Liver (tissue), 3 donors: Measurements from ENCODE around the gene PDE4B.

ENCODE experiments used
- ATF3 ChIP-seq: IDR thresholded peaks from 2 replicates; pipeline ENCODE4 v1.6.1; 2016; ENCODE audit warnings: antibody characterized with exemption
- CTCF ChIP-seq: fragments of 150-350 bp; IDR thresholded peaks from 2 replicates; pipeline ENCODE4 v1.5.1; 2017; ENCODE audit warnings: improper control_type of control experiment, low read depth, low read length; ENCODE audit not compliant: missing input control
- FOXA1 ChIP-seq: IDR thresholded peaks from 2 replicates; pipeline ENCODE4 v1.6.1; 2016; ENCODE audit warnings: antibody characterized with exemption
- GABPA ChIP-seq, 2 donors: IDR thresholded peaks in 1 of 2; conservative IDR thresholded peaks in 1 of 2; 2 replicates each; pipeline ENCODE4 v1.6.1; 2016; ENCODE audit warnings: antibody characterized with exemption in 2 of 2, mild to moderate bottlenecking in 1 of 2, moderate library complexity in 1 of 2
- JUND ChIP-seq, 2 donors: IDR thresholded peaks; 2 replicates each; pipeline ENCODE4 v1.6.1; 2016; ENCODE audit warnings: antibody characterized with exemption in 2 of 2
- RAD21 ChIP-seq, 2 donors: IDR thresholded peaks; 2 replicates each; pipeline ENCODE4 v1.6.1; 2016; ENCODE audit warnings: antibody characterized with exemption in 2 of 2, mild to moderate bottlenecking in 2 of 2
- REST ChIP-seq: IDR thresholded peaks from 2 replicates; pipeline ENCODE4 v1.6.1; 2016; ENCODE audit warnings: antibody characterized with exemption, mild to moderate bottlenecking
- RXRA ChIP-seq, 2 donors: IDR thresholded peaks; 2 replicates each; pipeline ENCODE4 v1.6.1; 2017 to 2018; ENCODE audit warnings: antibody characterized with exemption in 2 of 2, mild to moderate bottlenecking in 1 of 2
- SP1 ChIP-seq: IDR thresholded peaks from 2 replicates; pipeline ENCODE4 v1.6.1; 2018; ENCODE audit warnings: antibody characterized with exemption, mild to moderate bottlenecking
- TAF1 ChIP-seq: conservative IDR thresholded peaks from 2 replicates; pipeline ENCODE4 v1.6.1; 2016; ENCODE audit warnings: antibody characterized with exemption, mild to moderate bottlenecking
- ZBTB33 ChIP-seq: IDR thresholded peaks from 2 replicates; pipeline ENCODE4 v1.6.1; 2016; ENCODE audit warnings: antibody characterized with exemption
- donor health status: healthy.
- donor health status: healthy.

- no peak for TF ChIP-seq CTCF
- TF ChIP-seq ATF3, result no peak
- no peak for TF ChIP-seq TAF1
- no peak for TF ChIP-seq FOXA1
- TF ChIP-seq RXRA (IDR thresholded peaks at IDR 0.05), result no peak
- TF ChIP-seq GABPA (IDR thresholded peaks at IDR 0.05 in 1 of 2, conservative IDR thresholded peaks at IDR 0.05 in 1 of 2), result no peak
- TF ChIP-seq ZBTB33, result no peak
- TF ChIP-seq SP1, result no peak
- TF ChIP-seq JUND (IDR thresholded peaks at IDR 0.05), result no peak
- TF ChIP-seq RAD21 (IDR thresholded peaks at IDR 0.05), result no peak
- no peak for TF ChIP-seq REST
Observed at GRCh38 chr1:65995336-65995735, 202.6 kb downstream of the PDE4B start.
